ENCODE results near the gene UTP20.

GRCh38 chr12:101361455-101361854, 81.5 kb downstream of the UTP20 start:
- no peak for TF ChIP-seq CTCF (optimal IDR thresholded peaks at IDR 0.05 in 1 of 3, IDR thresholded peaks at IDR 0.05 in 1 of 3, conservative IDR thresholded peaks at IDR 0.05 in 1 of 3; ENCODE audit: extremely low read depth in 1 of 3, insufficient read depth in 2 of 3, low read length in 3 of 3)
- no peak for TF ChIP-seq EZH2 (IDR thresholded peaks at IDR 0.05; ENCODE audit: low read length)

Data from keratinocyte (primary cell).